Measurements from ENCODE around the gene LDHAL6B.

The LDHAL6B gene

GRCh38 chr15:59236394-59236793 lies 29.8 kb downstream of the LDHAL6B start:
- Histone ChIP-seq H3K4me3 (ENCODE audit: control insufficient read depth in 1 of 7, extremely low read depth in 1 of 7, insufficient read depth in 4 of 7, low read depth in 2 of 7, low read length in 6 of 7) (no peak overlapping the region), H3K9me3 (ENCODE audit: control extremely low read depth in 1 of 5, control insufficient read depth in 4 of 5, insufficient read depth in 2 of 5, low read depth in 1 of 5, low read length in 4 of 5) (no peaks in the 10 kb centered on the region), H3K4me1 (ENCODE audit: control extremely low read depth in 1 of 4, control insufficient read depth in 4 of 4, insufficient read depth in 4 of 4, low read length in 3 of 4) (peaks cover 0 to 17% (median 1%) of the 10 kb centered on the region in 4 experiments), H3K36me3 (ENCODE audit: control insufficient read depth in 4 of 4, insufficient read depth in 4 of 4, low read length in 3 of 4) (no peaks in the 10 kb centered on the region), H3K27me3 (replicated peaks in 2 of 5; ENCODE audit: control insufficient read depth in 4 of 5, insufficient read depth in 5 of 5, low read length in 4 of 5) (no peaks in the 10 kb centered on the region), H3K27ac (ENCODE audit: insufficient read depth in 1 of 2, low read depth in 1 of 2, low read length in 2 of 2, poor library complexity in 1 of 2, severe bottlenecking in 2 of 2) (no peak overlapping the region)
- CTCF ChIA-PET, result interaction anchor here (1.5 kb wide), 1 partner anchor 16 kb away, joined by 3 read pairs; no protein-coding TSS in a partner anchor
- no peak for DNase-seq
- POLR2A ChIA-PET, result interaction anchor here (0.7 kb wide), 1 partner anchor 32 kb away, joined by 3 read pairs; no protein-coding TSS in a partner anchor
- no CpG with 5 or more reads among the region's 1 CpG for WGBS (ENCODE audit: insufficient coverage)

GRCh38 chr15:59237119-59237855 lies 30.6 kb downstream of the LDHAL6B start:
- no peak overlapping the region for H3K4me3 ChIP-seq (ENCODE audit: control insufficient read depth in 1 of 7, extremely low read depth in 1 of 7, insufficient read depth in 4 of 7, low read depth in 2 of 7, low read length in 6 of 7)
- CTCF ChIA-PET, result interaction anchor here (2.2 kb wide), 1 partner anchor 10 kb away, joined by 9 read pairs; no protein-coding TSS in a partner anchor
- no peaks in the 10 kb centered on the region for H3K9me3 ChIP-seq (ENCODE audit: control extremely low read depth in 1 of 5, control insufficient read depth in 4 of 5, insufficient read depth in 2 of 5, low read depth in 1 of 5, low read length in 4 of 5)
- no peak overlapping the region for H3K27ac ChIP-seq (ENCODE audit: insufficient read depth in 1 of 2, low read depth in 1 of 2, low read length in 2 of 2, poor library complexity in 1 of 2, severe bottlenecking in 2 of 2)
- peaks cover 0 to 17% (median 1%) of the 10 kb centered on the region in 4 experiments for H3K4me1 ChIP-seq (ENCODE audit: control extremely low read depth in 1 of 4, control insufficient read depth in 4 of 4, insufficient read depth in 4 of 4, low read length in 3 of 4)
- WGBS (ENCODE audit: insufficient coverage), result 98% methylated on average over 6 of the region's 8 CpGs
- POLR2A ChIA-PET, result no interaction called here
- no peaks in the 10 kb centered on the region for H3K36me3 ChIP-seq (ENCODE audit: control insufficient read depth in 4 of 4, insufficient read depth in 4 of 4, low read length in 3 of 4)
- no peaks in the 10 kb centered on the region for H3K27me3 ChIP-seq (replicated peaks in 2 of 5; ENCODE audit: control insufficient read depth in 4 of 5, insufficient read depth in 5 of 5, low read length in 4 of 5)
- DNase-seq, result peak in 2 of 3 donors; percentile 48 to 58

DNA sequence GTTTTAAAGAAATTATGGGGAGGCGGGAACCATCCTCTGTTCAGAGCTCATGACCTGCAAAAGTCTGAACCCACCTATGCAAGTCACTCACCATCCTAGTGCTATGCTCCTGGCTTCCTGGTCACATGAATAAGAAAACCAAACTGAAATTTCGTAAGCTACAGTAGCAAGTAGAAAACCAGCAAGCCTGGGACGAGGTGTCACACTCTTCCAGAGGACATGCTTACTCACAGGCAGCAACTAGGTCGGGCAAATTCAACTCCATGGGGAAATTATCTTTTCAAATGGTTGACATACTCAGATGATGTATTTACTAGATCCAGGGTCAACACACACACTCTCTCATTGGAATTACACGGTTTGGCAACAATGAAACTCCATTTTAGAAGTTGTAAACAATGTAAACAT lies 31.3 kb downstream of the LDHAL6B start:
- ChIA-PET POLR2A (no interaction called here), CTCF (interaction anchor here (2.2 kb wide), 1 partner anchor 9 kb away, joined by 9 read pairs; no protein-coding TSS in a partner anchor)
- no peak overlapping the region for H3K4me3 ChIP-seq (ENCODE audit: control insufficient read depth in 1 of 7, extremely low read depth in 1 of 7, insufficient read depth in 4 of 7, low read depth in 2 of 7, low read length in 6 of 7)
- DNase-seq, result no peak
- H3K9me3 ChIP-seq (ENCODE audit: control extremely low read depth in 1 of 5, control insufficient read depth in 4 of 5, insufficient read depth in 2 of 5, low read depth in 1 of 5, low read length in 4 of 5), result no peaks in the 10 kb centered on the region
- H3K4me1 ChIP-seq (ENCODE audit: control extremely low read depth in 1 of 4, control insufficient read depth in 4 of 4, insufficient read depth in 4 of 4, low read length in 3 of 4), result peaks cover 0 to 17% (median 1%) of the 10 kb centered on the region in 4 experiments
- no peaks in the 10 kb centered on the region for H3K36me3 ChIP-seq (ENCODE audit: control insufficient read depth in 4 of 4, insufficient read depth in 4 of 4, low read length in 3 of 4)
- H3K27ac ChIP-seq (ENCODE audit: insufficient read depth in 1 of 2, low read depth in 1 of 2, low read length in 2 of 2, poor library complexity in 1 of 2, severe bottlenecking in 2 of 2), result no peak overlapping the region
- WGBS (ENCODE audit: insufficient coverage), result 96% methylated on average over 3 of the region's 5 CpGs
- no peaks in the 10 kb centered on the region for H3K27me3 ChIP-seq (replicated peaks in 2 of 5; ENCODE audit: control insufficient read depth in 4 of 5, insufficient read depth in 5 of 5, low read length in 4 of 5)

DNA sequence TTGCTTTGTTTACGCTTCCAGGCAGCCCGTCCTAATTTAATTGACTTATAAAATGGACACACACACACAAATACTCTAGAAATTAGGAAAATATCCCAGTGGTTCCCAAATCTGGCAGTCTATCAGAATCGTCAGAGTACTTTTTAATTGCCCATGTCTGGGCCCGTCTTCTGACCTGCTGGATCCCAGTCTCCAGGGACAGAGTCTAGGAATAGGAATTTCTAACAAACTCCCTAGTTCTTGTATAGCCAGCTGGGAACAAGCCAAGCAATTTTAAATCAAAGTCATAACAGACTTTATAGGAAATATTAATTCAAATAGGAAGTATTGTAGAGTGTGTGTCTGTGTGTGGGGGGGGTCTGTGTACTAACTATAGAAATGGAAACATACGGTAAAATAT lies 33.4 kb downstream of the LDHAL6B start:
- Histone ChIP-seq H3K27me3 (replicated peaks in 2 of 5; ENCODE audit: control insufficient read depth in 4 of 5, insufficient read depth in 5 of 5, low read length in 4 of 5) (no peaks in the 10 kb centered on the region), H3K4me3 (ENCODE audit: control insufficient read depth in 1 of 7, extremely low read depth in 1 of 7, insufficient read depth in 4 of 7, low read depth in 2 of 7, low read length in 6 of 7) (no peak overlapping the region), H3K9me3 (ENCODE audit: control extremely low read depth in 1 of 5, control insufficient read depth in 4 of 5, insufficient read depth in 2 of 5, low read depth in 1 of 5, low read length in 4 of 5) (no peaks in the 10 kb centered on the region), H3K36me3 (ENCODE audit: control insufficient read depth in 4 of 4, insufficient read depth in 4 of 4, low read length in 3 of 4) (no peaks in the 10 kb centered on the region), H3K4me1 (ENCODE audit: control extremely low read depth in 1 of 4, control insufficient read depth in 4 of 4, insufficient read depth in 4 of 4, low read length in 3 of 4) (peaks cover 0 to 17% (median 1%) of the 10 kb centered on the region in 4 experiments), H3K27ac (ENCODE audit: insufficient read depth in 1 of 2, low read depth in 1 of 2, low read length in 2 of 2, poor library complexity in 1 of 2, severe bottlenecking in 2 of 2) (no peak overlapping the region)
- 100% methylated on average over 4 of the region's 5 CpGs for WGBS (ENCODE audit: insufficient coverage)
- ChIA-PET CTCF (no interaction called here), POLR2A (no interaction called here)
- no peak for DNase-seq

- CTCF ChIA-PET, result interaction anchor here (0.8 kb wide), 1 partner anchor 251 kb away, joined by 3 read pairs; no protein-coding TSS in a partner anchor
- WGBS (ENCODE audit: insufficient coverage), result 89% methylated on average over 2 of the region's 2 CpGs
- no peak for DNase-seq
- Histone ChIP-seq H3K4me3 (ENCODE audit: control insufficient read depth in 1 of 7, extremely low read depth in 1 of 7, insufficient read depth in 4 of 7, low read depth in 2 of 7, low read length in 6 of 7) (no peak overlapping the region), H3K4me1 (ENCODE audit: control extremely low read depth in 1 of 4, control insufficient read depth in 4 of 4, insufficient read depth in 4 of 4, low read length in 3 of 4) (peaks cover 0 to 5% (median 2%) of the 10 kb centered on the region in 4 experiments), H3K27me3 (replicated peaks in 2 of 5; ENCODE audit: control insufficient read depth in 4 of 5, insufficient read depth in 5 of 5, low read length in 4 of 5) (no peaks in the 10 kb centered on the region), H3K27ac (ENCODE audit: insufficient read depth in 1 of 2, low read depth in 1 of 2, low read length in 2 of 2, poor library complexity in 1 of 2, severe bottlenecking in 2 of 2) (no peak overlapping the region), H3K9me3 (ENCODE audit: control extremely low read depth in 1 of 5, control insufficient read depth in 4 of 5, insufficient read depth in 2 of 5, low read depth in 1 of 5, low read length in 4 of 5) (no peaks in the 10 kb centered on the region), H3K36me3 (ENCODE audit: control insufficient read depth in 4 of 4, insufficient read depth in 4 of 4, low read length in 3 of 4) (no peaks in the 10 kb centered on the region)
- POLR2A ChIA-PET, result no interaction called here
Measured at GRCh38 chr15:59242649-59243048, 36.0 kb downstream of the LDHAL6B start.

DNA sequence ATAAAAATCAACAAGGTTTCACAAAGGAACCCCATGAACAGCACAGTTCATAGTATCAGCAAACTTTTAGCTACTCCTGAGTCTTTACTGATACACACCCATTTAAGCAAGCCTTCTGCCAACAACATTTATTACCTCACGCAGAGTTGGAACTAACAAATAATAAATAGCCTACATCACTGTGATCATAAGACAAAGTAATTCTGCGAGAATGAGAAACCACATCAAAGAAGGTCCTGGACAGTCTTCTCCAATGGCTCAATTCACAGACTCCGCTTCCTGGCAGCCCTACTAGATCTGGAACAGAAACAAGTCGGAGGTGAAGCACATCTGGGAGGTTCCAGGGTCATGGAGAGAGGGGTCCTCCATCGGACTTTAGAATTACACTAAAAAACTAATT lies 37.0 kb downstream of the LDHAL6B start:
- H3K4me1 ChIP-seq (ENCODE audit: control extremely low read depth in 1 of 4, control insufficient read depth in 4 of 4, insufficient read depth in 4 of 4, low read length in 3 of 4), result peaks cover 0 to 4% (median 0%) of the 10 kb centered on the region in 4 experiments
- POLR2A ChIA-PET, result no interaction called here
- H3K36me3 ChIP-seq (ENCODE audit: control insufficient read depth in 4 of 4, insufficient read depth in 4 of 4, low read length in 3 of 4), result no peaks in the 10 kb centered on the region
- no peaks in the 10 kb centered on the region for H3K27me3 ChIP-seq (replicated peaks in 2 of 5; ENCODE audit: control insufficient read depth in 4 of 5, insufficient read depth in 5 of 5, low read length in 4 of 5)
- DNase-seq, result no peak
- H3K4me3 ChIP-seq (ENCODE audit: control insufficient read depth in 1 of 7, extremely low read depth in 1 of 7, insufficient read depth in 4 of 7, low read depth in 2 of 7, low read length in 6 of 7), result no peak overlapping the region
- no peak overlapping the region for H3K27ac ChIP-seq (ENCODE audit: insufficient read depth in 1 of 2, low read depth in 1 of 2, low read length in 2 of 2, poor library complexity in 1 of 2, severe bottlenecking in 2 of 2)
- CTCF ChIA-PET, result interaction anchor here (0.8 to 1.5 kb wide), 2 partner anchors 251 to 285 kb away, joined by 3 to 4 read pairs; no protein-coding TSS in a partner anchor
- no peaks in the 10 kb centered on the region for H3K9me3 ChIP-seq (ENCODE audit: control extremely low read depth in 1 of 5, control insufficient read depth in 4 of 5, insufficient read depth in 2 of 5, low read depth in 1 of 5, low read length in 4 of 5)
- 96% methylated on average over 3 of the region's 5 CpGs for WGBS (ENCODE audit: insufficient coverage)

- H3K27me3 ChIP-seq (replicated peaks in 2 of 5; ENCODE audit: control insufficient read depth in 4 of 5, insufficient read depth in 5 of 5, low read length in 4 of 5), result no peaks in the 10 kb centered on the region
- 100% methylated on average over 2 of the region's 3 CpGs for WGBS (ENCODE audit: insufficient coverage)
- H3K4me1 ChIP-seq (ENCODE audit: control extremely low read depth in 1 of 4, control insufficient read depth in 4 of 4, insufficient read depth in 4 of 4, low read length in 3 of 4), result peaks cover 0 to 4% (median 0%) of the 10 kb centered on the region in 4 experiments
- H3K36me3 ChIP-seq (ENCODE audit: control insufficient read depth in 4 of 4, insufficient read depth in 4 of 4, low read length in 3 of 4), result no peaks in the 10 kb centered on the region
- POLR2A ChIA-PET, result no interaction called here
- H3K27ac ChIP-seq (ENCODE audit: insufficient read depth in 1 of 2, low read depth in 1 of 2, low read length in 2 of 2, poor library complexity in 1 of 2, severe bottlenecking in 2 of 2), result no peak overlapping the region
- H3K9me3 ChIP-seq (ENCODE audit: control extremely low read depth in 1 of 5, control insufficient read depth in 4 of 5, insufficient read depth in 2 of 5, low read depth in 1 of 5, low read length in 4 of 5), result no peaks in the 10 kb centered on the region
- CTCF ChIA-PET, result interaction anchor here (1.5 kb wide), 1 partner anchor 284 kb away, joined by 4 read pairs; no protein-coding TSS in a partner anchor
- no peak overlapping the region for H3K4me3 ChIP-seq (ENCODE audit: control insufficient read depth in 1 of 7, extremely low read depth in 1 of 7, insufficient read depth in 4 of 7, low read depth in 2 of 7, low read length in 6 of 7)
- no peak for DNase-seq
Measured at GRCh38 chr15:59244337-59244736, 37.7 kb downstream of the LDHAL6B start.
